HT-29 (cell line): ENCODE data around the gene HS3ST5. TPM values are rescaled to one million over a fixed set of nuclear protein-coding genes. Genes with fewer than 3 reads are reported as not detected.
A peak's percentile ranks its signal among the peaks of the same experiment; 100 is the strongest.
"Not testable (repeated sequence)": the region's sequence is repeated elsewhere in the genome, so short reads cannot be mapped to it uniquely, and the experiment has no call there.

Experiments used
- DNase-seq: peaks from one replicate; pipeline ENCODE4 v3.0.0-alpha.2; 2015; ENCODE audit warnings: low spot score
- total RNA-seq: library from RNA; depleted of rRNA; stranded (reverse); fragments of >200 nt; shearing (Covaris generic); gene quantifications from 2 replicates; pipeline ENCODE4 v1.2.3, GENCODE V29; 2014

The HS3ST5 gene
- total RNA-seq, 1 experiment from 2014 or later: not detected

DNA sequence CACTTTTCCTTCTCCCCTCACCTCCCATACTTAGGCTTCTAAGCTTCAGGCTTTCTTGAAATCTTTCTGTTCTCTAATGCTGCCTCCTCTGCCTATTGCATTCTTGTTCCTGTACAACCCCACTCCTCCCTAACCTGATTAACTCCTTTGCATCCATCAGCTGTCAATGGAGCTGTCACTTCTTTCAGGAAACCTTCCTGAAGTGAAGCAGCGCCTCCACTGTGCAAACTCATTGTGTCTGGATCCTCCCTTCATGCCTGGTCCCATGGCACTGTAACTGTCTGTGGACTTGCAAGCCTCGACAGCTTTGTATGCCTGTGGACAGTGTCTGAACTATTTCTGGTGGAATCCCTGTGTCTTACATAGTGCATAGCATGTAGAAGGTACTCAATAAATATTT lies 185.0 kb downstream of the HS3ST5 start:
- no peak for DNase-seq

DNA sequence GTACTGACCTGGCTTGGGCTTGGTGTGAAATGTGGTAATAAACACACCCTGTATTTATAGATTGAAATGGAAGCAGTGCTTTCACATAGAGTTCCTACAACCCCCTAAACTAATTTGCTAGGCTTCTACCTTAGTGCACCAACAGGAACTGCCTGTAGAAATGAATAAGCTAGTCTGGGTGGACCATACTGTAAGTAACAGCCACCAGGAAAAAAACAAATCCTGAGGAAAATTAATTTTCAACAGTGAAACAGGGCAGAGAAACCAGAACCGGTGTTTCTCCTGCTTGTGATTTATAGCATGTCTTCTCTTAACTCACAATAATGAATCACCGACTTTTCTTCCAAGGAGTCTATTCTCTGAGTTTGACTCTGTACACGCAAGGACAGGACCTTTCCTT lies 187.1 kb downstream of the HS3ST5 start:
- DNase-seq: no peak

DNA sequence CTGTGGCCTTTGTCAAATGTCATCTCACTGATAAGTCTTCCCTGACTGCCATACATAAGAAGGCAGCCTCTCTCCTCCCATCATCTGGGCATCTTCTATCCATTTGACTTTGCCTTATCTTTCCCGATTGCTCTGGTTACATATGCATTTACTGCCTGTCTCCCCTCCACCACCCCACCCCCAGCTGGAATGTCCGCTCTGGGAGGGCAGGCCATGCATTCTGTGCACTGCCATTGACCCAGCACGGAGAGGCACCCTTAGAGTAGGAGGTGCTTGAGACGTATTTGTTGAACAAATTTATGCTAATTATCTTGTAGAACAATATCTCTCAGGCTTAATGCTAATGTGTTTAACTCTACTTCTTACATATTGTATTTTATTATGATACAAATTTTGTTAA lies 188.0 kb downstream of the HS3ST5 start:
- no peak for DNase-seq

DNA sequence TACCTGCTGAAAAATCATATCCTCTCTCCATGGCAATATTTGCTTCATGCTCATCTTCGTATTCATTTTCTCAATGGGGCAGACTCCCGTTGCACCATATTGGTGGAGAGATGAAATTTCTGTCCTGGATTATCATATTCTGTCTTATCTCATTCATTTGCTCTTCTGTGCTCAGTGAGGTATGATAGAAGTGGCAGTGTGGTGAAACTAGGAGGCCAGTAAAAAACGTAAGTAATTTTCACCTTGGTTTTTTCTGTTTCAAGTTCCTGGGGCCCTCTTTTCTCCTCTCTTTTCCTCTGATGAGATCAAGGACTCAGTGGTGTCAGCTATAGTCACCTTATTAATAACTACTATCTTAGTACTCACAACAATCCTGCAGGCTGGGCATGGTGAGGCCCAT lies 189.4 kb downstream of the HS3ST5 start:
- DNase-seq: no peak

GRCh38 chr6:114151064-114151690 lies 191.6 kb downstream of the HS3ST5 start:
- no peak for DNase-seq

DNA sequence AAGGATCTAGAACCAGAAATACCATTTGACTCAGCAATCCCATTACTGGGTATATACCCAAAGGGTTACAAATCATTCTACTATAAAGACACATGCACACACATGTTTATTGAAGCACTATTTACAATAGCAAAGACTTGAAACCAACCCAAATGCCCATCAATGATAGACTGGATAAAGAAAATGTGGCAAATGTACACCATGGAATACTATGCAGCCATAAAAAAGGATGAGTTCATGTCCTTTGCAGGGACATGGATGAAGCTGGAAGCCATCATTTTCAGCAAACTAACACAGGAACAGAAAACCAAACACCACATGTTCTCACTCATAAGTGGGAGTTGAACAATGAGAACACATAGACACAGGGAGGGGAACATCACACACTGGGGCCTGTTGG lies 193.6 kb downstream of the HS3ST5 start:
- DNase-seq: not testable (repeated sequence)

DNA sequence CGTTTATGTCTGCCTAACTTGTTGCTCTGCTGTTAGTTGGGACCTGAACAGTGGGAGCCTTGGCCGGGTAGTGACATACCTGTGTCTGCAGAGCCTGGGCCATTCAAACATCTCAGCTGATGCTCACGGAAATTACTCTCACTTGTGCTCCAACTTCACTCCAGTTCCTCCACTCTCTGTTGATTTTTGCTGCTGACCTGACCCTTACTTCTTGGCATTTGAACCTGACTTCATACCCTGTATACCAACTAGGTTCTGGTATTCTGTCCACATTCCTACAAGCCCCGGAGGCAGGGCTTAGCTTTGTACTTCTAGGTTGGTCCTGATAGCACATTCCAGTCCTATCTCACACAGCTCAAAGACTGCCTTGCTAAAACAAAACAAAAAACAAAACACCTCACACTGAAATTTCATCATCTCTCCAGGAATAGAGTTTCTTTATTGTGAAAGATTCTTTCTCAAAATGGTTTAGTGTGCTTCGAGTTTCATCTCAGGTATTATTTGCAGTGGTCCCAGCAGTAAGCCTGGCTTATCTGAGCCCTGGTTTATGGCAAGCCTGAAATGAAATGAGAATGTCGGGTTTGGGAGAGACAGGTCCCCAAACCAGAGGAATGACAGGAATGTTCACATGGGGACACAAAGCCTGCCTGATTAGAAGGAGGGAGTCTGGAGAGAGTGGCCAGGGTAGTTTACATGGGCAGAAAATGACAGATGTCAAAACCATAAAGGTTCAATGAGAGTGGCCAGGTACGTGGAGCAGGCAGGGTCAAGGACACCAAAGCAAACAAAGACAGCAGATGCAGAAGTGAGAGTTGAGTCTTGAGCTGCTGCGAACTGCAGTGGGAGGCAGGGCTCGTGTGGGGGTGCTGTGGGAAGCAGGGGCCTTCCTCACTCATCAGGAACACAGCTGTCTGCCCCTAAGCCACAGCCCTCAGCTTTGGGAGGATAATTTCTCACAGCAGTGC lies 197.7 kb downstream of the HS3ST5 start:
- DNase-seq: no peak

DNA sequence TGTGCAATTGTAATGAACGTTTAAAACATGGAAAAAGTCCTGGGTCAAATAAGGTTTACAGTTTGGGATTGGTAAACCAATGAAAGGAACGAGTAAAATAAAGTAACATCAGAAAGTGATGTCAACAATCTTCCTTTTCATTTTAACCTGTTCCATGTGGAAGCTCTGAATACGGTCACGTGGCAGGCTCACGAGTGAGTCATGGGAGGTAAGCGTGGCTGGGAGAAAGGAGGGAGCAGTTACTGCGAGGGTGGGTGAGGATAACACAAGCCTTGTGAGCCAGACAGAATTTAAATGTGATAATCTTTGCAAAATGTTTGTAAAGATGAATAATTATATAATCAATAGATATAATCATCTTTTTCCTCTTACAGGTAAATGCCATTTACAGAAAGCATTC lies 200.6 kb downstream of the HS3ST5 start:
- DNase-seq: peak; percentile 25

GRCh38 chr6:114140416-114140815 lies 202.4 kb downstream of the HS3ST5 start:
- no peak for DNase-seq

- DNase-seq: no peak
Measured at GRCh38 chr6:114138577-114139248, 204.1 kb downstream of the HS3ST5 start.

GRCh38 chr6:114135363-114135971 lies 207.4 kb downstream of the HS3ST5 start:
- peak; percentile 12 for DNase-seq

GRCh38 chr6:114133816-114134215 lies 209.0 kb downstream of the HS3ST5 start:
- no peak for DNase-seq

DNA sequence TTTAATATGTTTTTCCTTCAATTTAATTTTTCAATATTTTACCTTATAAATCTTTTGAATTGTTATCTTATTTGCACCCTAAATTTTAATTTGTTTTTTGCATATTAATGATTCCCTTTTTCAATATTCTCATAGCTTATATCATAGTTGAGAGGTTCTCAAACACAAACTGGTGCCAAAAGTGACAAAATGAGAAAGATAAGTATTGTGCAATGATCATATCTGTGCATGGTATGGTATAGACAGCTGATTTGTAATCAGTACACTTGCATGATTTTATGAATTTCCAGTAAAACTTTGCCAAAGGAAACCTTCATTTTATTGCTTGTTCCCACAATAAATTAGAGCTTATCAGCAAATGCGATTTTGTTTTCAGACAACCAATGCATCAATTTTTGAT lies 210.9 kb downstream of the HS3ST5 start:
- no peak for DNase-seq

DNA sequence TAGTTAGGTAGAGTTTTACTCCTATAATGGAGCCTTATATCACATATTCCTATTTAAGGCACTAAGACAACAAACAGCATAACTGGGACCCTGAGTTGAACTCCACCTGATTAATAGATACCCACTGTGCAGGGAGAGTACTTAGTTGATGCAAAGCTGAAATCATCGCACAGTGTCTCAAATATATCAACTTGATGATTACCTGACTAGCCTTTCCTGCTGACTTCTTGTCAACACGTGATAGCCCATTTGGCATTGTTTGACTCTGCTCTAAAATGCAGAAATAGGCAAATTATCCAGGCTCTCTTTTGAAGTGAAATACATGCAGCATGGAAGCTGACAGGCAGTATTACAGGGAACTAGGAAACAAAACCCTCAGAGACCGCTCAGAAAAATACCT lies 217.2 kb downstream of the HS3ST5 start:
- DNase-seq: no peak

GRCh38 chr6:114121913-114122662 lies 220.7 kb downstream of the HS3ST5 start:
- DNase-seq: no peak

DNA sequence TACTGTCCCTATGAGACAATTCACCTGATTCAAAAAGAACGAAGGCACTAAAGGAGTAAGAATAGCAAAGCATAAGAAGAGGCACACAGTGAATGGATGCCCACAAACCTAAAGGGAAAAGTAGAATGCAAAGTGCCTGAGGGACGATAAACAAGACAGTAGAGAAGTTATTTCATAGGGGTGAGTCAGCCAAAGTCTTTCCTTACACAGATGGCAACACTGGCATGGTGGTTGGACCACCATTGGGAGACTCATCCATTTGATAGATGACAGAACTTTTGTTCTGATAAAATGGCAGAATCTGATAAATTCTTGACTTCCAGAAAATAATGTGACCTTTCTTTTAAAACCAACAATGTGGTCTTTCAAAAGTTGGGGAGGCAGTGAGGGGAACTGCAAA lies 223.8 kb downstream of the HS3ST5 start:
- DNase-seq: no peak

DNA sequence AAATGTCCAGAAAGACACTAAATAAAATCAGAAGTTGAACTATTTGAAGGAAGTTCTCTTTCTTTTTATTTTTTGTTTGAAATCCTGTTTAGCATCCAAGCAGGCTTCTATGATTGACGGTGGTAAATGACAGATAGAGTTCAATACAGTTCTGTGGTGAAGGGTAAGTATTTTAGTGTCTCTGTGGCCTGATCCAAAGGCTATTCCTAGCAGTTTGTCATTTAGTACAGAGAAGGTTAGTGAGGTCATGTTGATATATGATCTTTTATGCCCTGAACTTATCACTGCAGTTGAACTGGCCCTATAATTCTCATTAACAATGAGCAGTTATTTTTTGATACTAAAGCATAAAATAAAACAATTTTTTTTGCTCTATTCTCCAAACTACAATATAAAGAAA lies 227.2 kb downstream of the HS3ST5 start:
- DNase-seq: no peak

DNA sequence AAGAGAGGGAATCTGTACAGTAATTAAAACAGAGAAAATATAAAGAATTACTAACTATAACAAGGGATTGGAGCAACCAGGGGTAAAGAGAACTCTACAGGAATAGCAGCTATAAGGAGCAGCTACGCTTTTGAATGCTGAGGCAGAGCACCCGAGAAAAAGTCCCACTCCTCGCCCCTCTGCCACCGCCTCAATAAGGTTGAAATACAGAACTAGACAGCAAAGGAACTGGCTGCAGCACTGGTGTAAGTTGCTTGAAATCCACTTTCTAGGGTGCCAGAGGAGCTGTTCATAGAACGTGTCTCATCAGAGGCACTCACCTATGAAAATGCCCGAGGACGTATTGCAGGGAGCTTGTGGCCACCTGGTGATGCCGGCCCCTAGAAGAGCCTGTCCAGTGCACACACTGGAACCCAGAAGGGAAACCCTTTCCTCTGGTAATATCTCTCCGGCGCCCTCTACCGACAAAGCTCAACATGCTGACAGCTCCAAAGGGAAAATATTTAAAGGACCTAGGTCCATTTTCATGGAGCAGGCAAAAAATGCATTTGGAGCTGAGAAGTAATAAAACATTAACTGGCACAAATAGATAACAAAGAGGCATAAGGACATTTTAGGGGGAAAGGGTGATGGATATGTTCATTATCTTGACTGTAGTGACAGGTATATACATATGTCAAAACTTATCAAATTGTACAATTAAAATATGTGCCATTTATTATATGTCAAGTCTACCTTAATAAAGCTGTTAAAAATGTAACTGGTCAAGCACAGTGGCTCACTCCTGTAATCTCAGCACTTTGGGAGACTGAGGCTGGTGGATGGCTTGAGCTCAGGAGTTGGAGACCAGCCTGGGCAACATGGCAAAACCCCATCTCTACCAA lies 234.5 kb downstream of the HS3ST5 start:
- DNase-seq: peak; percentile 84

DNA sequence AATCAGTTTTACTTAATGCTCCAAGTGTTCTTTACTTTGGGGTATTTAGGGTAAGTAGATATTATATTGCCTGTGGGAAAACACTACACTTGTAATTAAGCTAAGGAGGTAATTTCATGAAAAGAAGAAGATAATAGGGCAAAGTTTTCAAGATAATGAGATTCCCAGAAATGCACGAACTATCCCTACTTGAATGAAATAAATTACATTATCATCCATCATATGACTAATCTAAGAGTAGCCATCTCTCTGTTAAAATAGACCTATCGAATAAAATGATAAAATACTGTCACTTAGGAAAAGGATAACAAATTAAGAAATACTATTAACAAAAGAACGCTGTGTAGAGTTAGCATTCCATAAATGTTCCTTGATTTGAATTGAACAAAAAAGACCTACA lies 236.8 kb downstream of the HS3ST5 start:
- DNase-seq: no peak

- DNase-seq: no peak
Measured at GRCh38 chr6:114101255-114101654, 241.6 kb downstream of the HS3ST5 start.
